ENCODE results near the gene HOMER2.
"Not testable (repeated sequence)": the region's sequence is repeated elsewhere in the genome, so short reads cannot be mapped to it uniquely, and the experiment has no call there.

Gene HOMER2

GRCh38 chr15:82828075-82828474 lies 124.4 kb downstream of the HOMER2 start:
- DNase-seq (ENCODE audit: extremely low read depth, insufficient read length), result no peak
- no peak for TF ChIP-seq CTCF (IDR thresholded peaks at IDR 0.05; ENCODE audit: insufficient read depth, low read length, poor library complexity, severe bottlenecking)
- Histone ChIP-seq H3K36me3 (ENCODE audit: control insufficient read depth, insufficient read depth, low read length) (peaks cover 23% of the 10 kb centered on the region), H3K27me3 (replicated peaks; ENCODE audit: control insufficient read depth, insufficient read depth, low read length) (no peaks in the 10 kb centered on the region), H3K4me3 (replicated peaks; ENCODE audit: low read depth, low read length) (no peak overlapping the region)

GRCh38 chr15:82823049-82823448 lies 129.5 kb downstream of the HOMER2 start:
- H3K4me3 ChIP-seq (replicated peaks; ENCODE audit: low read depth, low read length), result no peak overlapping the region
- DNase-seq (ENCODE audit: extremely low read depth, insufficient read length), result no peak
- no peak for TF ChIP-seq CTCF (IDR thresholded peaks at IDR 0.05; ENCODE audit: insufficient read depth, low read length, poor library complexity, severe bottlenecking)
- no peaks in the 10 kb centered on the region for H3K27me3 ChIP-seq (replicated peaks; ENCODE audit: control insufficient read depth, insufficient read depth, low read length)
- H3K36me3 ChIP-seq (ENCODE audit: control insufficient read depth, insufficient read depth, low read length), result peaks cover 8% of the 10 kb centered on the region

- not testable (repeated sequence) for H3K27me3 ChIP-seq (replicated peaks; ENCODE audit: control insufficient read depth, insufficient read depth, low read length); H3K4me3 ChIP-seq (replicated peaks; ENCODE audit: low read depth, low read length); DNase-seq (ENCODE audit: extremely low read depth, insufficient read length)
- H3K36me3 ChIP-seq (ENCODE audit: control insufficient read depth, insufficient read depth, low read length), result peaks cover 11% of the 10 kb centered on the region
Observed at GRCh38 chr15:82821851-82822250, 130.7 kb downstream of the HOMER2 start.

- not testable (repeated sequence) for H3K4me3 ChIP-seq (replicated peaks; ENCODE audit: low read depth, low read length); H3K27me3 ChIP-seq (replicated peaks; ENCODE audit: control insufficient read depth, insufficient read depth, low read length); DNase-seq (ENCODE audit: extremely low read depth, insufficient read length)
- H3K36me3 ChIP-seq (ENCODE audit: control insufficient read depth, insufficient read depth, low read length), result peaks cover 11% of the 10 kb centered on the region
Observed at GRCh38 chr15:82821396-82821795, 131.1 kb downstream of the HOMER2 start.

- no peak for TF ChIP-seq CTCF (IDR thresholded peaks at IDR 0.05; ENCODE audit: insufficient read depth, low read length, poor library complexity, severe bottlenecking)
- Histone ChIP-seq H3K4me3 (replicated peaks; ENCODE audit: low read depth, low read length) (no peak overlapping the region), H3K27me3 (replicated peaks; ENCODE audit: control insufficient read depth, insufficient read depth, low read length) (no peaks in the 10 kb centered on the region), H3K36me3 (ENCODE audit: control insufficient read depth, insufficient read depth, low read length) (peaks cover 9% of the 10 kb centered on the region)
- DNase-seq (ENCODE audit: extremely low read depth, insufficient read length), result no peak
Observed at GRCh38 chr15:82820128-82820527, 132.4 kb downstream of the HOMER2 start.

GRCh38 chr15:82812994-82813393 lies 139.5 kb downstream of the HOMER2 start:
- no peaks in the 10 kb centered on the region for H3K27me3 ChIP-seq (replicated peaks; ENCODE audit: control insufficient read depth, insufficient read depth, low read length)
- H3K36me3 ChIP-seq (ENCODE audit: control insufficient read depth, insufficient read depth, low read length), result peaks cover 5% of the 10 kb centered on the region
- no peak overlapping the region for H3K4me3 ChIP-seq (replicated peaks; ENCODE audit: low read depth, low read length)
- TF ChIP-seq CTCF (IDR thresholded peaks at IDR 0.05; ENCODE audit: insufficient read depth, low read length, poor library complexity, severe bottlenecking), result no peak
- DNase-seq (ENCODE audit: extremely low read depth, insufficient read length), result no peak

- DNase-seq (ENCODE audit: extremely low read depth, insufficient read length), result no peak
- TF ChIP-seq CTCF (IDR thresholded peaks at IDR 0.05; ENCODE audit: insufficient read depth, low read length, poor library complexity, severe bottlenecking), result no peak
- H3K36me3 ChIP-seq (ENCODE audit: control insufficient read depth, insufficient read depth, low read length), result peaks cover 3% of the 10 kb centered on the region; the same call in 1 of the 2 replicates
- no peaks in the 10 kb centered on the region for H3K27me3 ChIP-seq (replicated peaks; ENCODE audit: control insufficient read depth, insufficient read depth, low read length)
- H3K4me3 ChIP-seq (replicated peaks; ENCODE audit: low read depth, low read length), result peak overlapping the region; percentile 96
Observed at GRCh38 chr15:82810890-82811426, 141.6 kb downstream of the HOMER2 start.
